BJ (cell line): ENCODE measurements around the gene CALM3. TPM values are rescaled to one million over a fixed set of nuclear protein-coding genes. Genes with fewer than 3 reads are reported as not detected.

Source experiments
- CTCF ChIA-PET: fragments of 350-600 bp; formaldehyde crosslinking; extraction: SDS; loops from one replicate; lab custom pipeline; 2021; ENCODE audit warnings: antibody characterized with exemption, inconsistent platforms; lab: Yijun Ruan, JAX
- POLR2A ChIA-PET: fragments of 300-600 bp; sonication (Branson Sonifier 250); formaldehyde crosslinking; extraction: SDS; loops from one replicate; lab custom pipeline; 2021; ENCODE audit warnings: antibody characterized with exemption; lab: Charles Lee
- DNase-seq: peaks from one replicate; pipeline ENCODE4 v3.0.0-alpha.2; 2011; ENCODE audit warnings: low read depth
- H3K27me3 ChIP-seq: 2 replicates; pipeline ENCODE4 v1.6.0; 2011; ENCODE audit warnings: low read length; ENCODE audit not compliant: control insufficient read depth, insufficient read depth
- H3K36me3 ChIP-seq: 2 replicates; pipeline ENCODE4 v1.5.1; 2011; ENCODE audit warnings: low read length; ENCODE audit not compliant: control insufficient read depth, insufficient read depth
- H3K4me3 ChIP-seq: 2 replicates; pipeline ENCODE4 v1.5.1; 2011; ENCODE audit warnings: low read depth, mild to moderate bottlenecking, control low read depth, low read length
- CTCF ChIP-seq: IDR thresholded peaks from 2 replicates; pipeline ENCODE4 v1.5.1; 2011; ENCODE audit warnings: low read depth, mild to moderate bottlenecking, control low read depth, inconsistent platforms, low read length, moderate library complexity; ENCODE audit not compliant: insufficient read depth
- polyA plus RNA-seq: library from polyadenylated mRNA; depleted of rRNA; stranded (reverse); fragments of >200 nt; gene quantifications from 2 replicates; pipeline ENCODE4 v1.2.3, GENCODE V29; 2011

CALM3 gene
- polyA plus RNA-seq, 1 experiment, result 516 TPM

- no peak for DNase-seq
- H3K27me3 ChIP-seq, result no peaks in the 10 kb centered on the region; the same call in 1 of the 2 replicates
- TF ChIP-seq CTCF, result no peak
- ChIA-PET CTCF (no interaction called here), POLR2A (no interaction called here)
- H3K36me3 ChIP-seq, result no peaks in the 10 kb centered on the region
- no peak overlapping the region for H3K4me3 ChIP-seq
Measured at GRCh38 chr19:46586294-46586693, 14.8 kb upstream of the CALM3 start.

GRCh38 chr19:46587861-46588260, 13.3 kb upstream of the CALM3 start:
- TF ChIP-seq CTCF, result no peak
- Histone ChIP-seq H3K36me3 (no peaks in the 10 kb centered on the region), H3K27me3 (no peaks in the 10 kb centered on the region), H3K4me3 (no peak overlapping the region)
- DNase-seq, result no peak
- ChIA-PET POLR2A (no interaction called here), CTCF (interaction anchor here (1.1 kb wide), 1 partner anchor 12 kb away, joined by 3 read pairs; no protein-coding TSS in a partner anchor)

GRCh38 chr19:46591254-46591653, 9.9 kb upstream of the CALM3 start:
- POLR2A ChIA-PET, result no interaction called here
- CTCF ChIA-PET, result interaction anchor here (0.6 kb wide), 1 partner anchor 20 kb away, joined by 3 read pairs; no protein-coding TSS in a partner anchor
- H3K4me3 ChIP-seq, result no peak overlapping the region
- TF ChIP-seq CTCF, result no peak
- no peaks in the 10 kb centered on the region for H3K27me3 ChIP-seq
- DNase-seq, result no peak
- no peaks in the 10 kb centered on the region for H3K36me3 ChIP-seq

- H3K36me3 ChIP-seq, result no peaks in the 10 kb centered on the region
- H3K27me3 ChIP-seq, result no peaks in the 10 kb centered on the region
- H3K4me3 ChIP-seq, result no peak overlapping the region
- CTCF ChIA-PET, result interaction anchor here (1.2 kb wide), 1 partner anchor 23 kb away, joined by 5 read pairs; no protein-coding TSS in a partner anchor
- TF ChIP-seq CTCF, result no peak
- POLR2A ChIA-PET, result no interaction called here
- DNase-seq, result no peak
Measured at GRCh38 chr19:46591870-46592269, 9.3 kb upstream of the CALM3 start.

GRCh38 chr19:46596008-46596407, 5.1 kb upstream of the CALM3 start:
- ChIA-PET CTCF (no interaction called here), POLR2A (no interaction called here)
- no peak for TF ChIP-seq CTCF
- H3K4me3 ChIP-seq, result no peak overlapping the region
- peaks cover 1% of the 10 kb centered on the region; the same call in 1 of the 2 replicates for H3K27me3 ChIP-seq
- H3K36me3 ChIP-seq, result no peaks in the 10 kb centered on the region
- no peak for DNase-seq
